Aorta (tissue), 5 donors: Measurements from ENCODE around the gene PSG2. TPM values are rescaled to one million over a fixed set of nuclear protein-coding genes. Genes with fewer than 3 reads are reported as not detected.
"Not testable (repeated sequence)": the region's sequence is repeated elsewhere in the genome, so short reads cannot be mapped to it uniquely, and the experiment has no call there.

Experiments used
- ATAC-seq: fragments of 200-7000 bp; cut with Tn5 transposase; one replicate; pipeline ENCODE4 v1.9.1; 2022; ENCODE audit warnings: moderate library complexity; ENCODE audit not compliant: low FRiP score
- DNase-seq, 2 donors: peaks; one replicate each; pipeline ENCODE4 v3.0.0-alpha.2; 2020
- H3K27ac ChIP-seq, 2 donors: one replicate each; pipeline ENCODE4 v1.5.1; 2013; ENCODE audit warnings: low read length in 2 of 2, mild to moderate bottlenecking in 2 of 2, moderate library complexity in 2 of 2, control low read depth in 1 of 2, inconsistent platforms in 1 of 2, low read depth in 1 of 2
- H3K27me3 ChIP-seq, 2 donors: one replicate each; pipeline ENCODE4 v1.6.1; 2013; ENCODE audit warnings: control low read depth in 1 of 2, low read length in 1 of 2, mild to moderate bottlenecking in 1 of 2, moderate library complexity in 1 of 2; ENCODE audit not compliant: insufficient read depth in 2 of 2, control insufficient read depth in 1 of 2
- H3K36me3 ChIP-seq, 2 donors: one replicate each; pipeline ENCODE4 v1.6.1; 2013; ENCODE audit warnings: control low read depth in 1 of 2, low read length in 1 of 2, mild to moderate bottlenecking in 1 of 2; ENCODE audit not compliant: insufficient read depth in 2 of 2, control insufficient read depth in 1 of 2
- H3K4me1 ChIP-seq, 2 donors: one replicate each; pipeline ENCODE4 v1.6.1; 2013; ENCODE audit warnings: low read length in 2 of 2, control low read depth in 1 of 2, mild to moderate bottlenecking in 1 of 2, moderate library complexity in 1 of 2; ENCODE audit not compliant: insufficient read depth in 2 of 2, control insufficient read depth in 1 of 2
- H3K4me3 ChIP-seq, 2 donors: one replicate each; pipeline ENCODE4 v1.5.1; 2013; ENCODE audit warnings: low read length in 2 of 2, control low read depth in 1 of 2, mild to moderate bottlenecking in 1 of 2
- H3K9me3 ChIP-seq: one replicate; pipeline ENCODE4 v1.6.1; 2013; ENCODE audit warnings: mild to moderate bottlenecking, low read length; ENCODE audit not compliant: control insufficient read depth
- WGBS, 2 donors: extraction: QIAGEN DNeasy Blood & Tissue Kit; methylation state at CpG; one replicate each; pipeline ENCODE4 v1.1.7; 2013; 5-methylcytosine and 5-hydroxymethylcytosine counted together
- intact Hi-C, 2 donors: fragments of 100-400 bp; cut with DNase I; formaldehyde crosslinking; loops; one replicate each; pipeline versions ENCODE4 v1.14.2 to v1.15.0; 2022
- polyA plus RNA-seq, 2 donors: library from polyadenylated mRNA; stranded (reverse); fragments of 200-250 nt; gene quantifications; one replicate each; pipeline ENCODE4 v1.2.3, GENCODE V29; 2013
- total RNA-seq, 2 donors: library from RNA; stranded (reverse); fragmentation: NEBNext Ultra II Directional; extraction: Animal tissue kit (Norgen Biotek cat#: 25700); gene quantifications; one replicate each; pipeline ENCODE4 v1.2.1, GENCODE V29; 2021
- donor health status: healthy with polysubstance abuse.
- donor health status: Bipolar disorder and iron deficiency.
- donor health status: DM: no; HTN: no; CAD: no.
- donor health status: DM: no; HTN: no; CAD: no.
- donor health status: DM: yes; HTN: yes; CAD: no.

The PSG2 gene
- total and polyA plus RNA-seq, 4 donors: not detected

GRCh38 chr19:43115548-43115947 is 33.0 kb upstream of the PSG2 start:
- ATAC-seq, DNase-seq, H3K36me3 ChIP-seq, H3K4me3 ChIP-seq, H3K4me1 ChIP-seq, H3K27ac ChIP-seq, intact Hi-C loops, H3K27me3 ChIP-seq, H3K9me3 ChIP-seq: not testable (repeated sequence)
- 36 to 38% methylated on average over 1 of the region's 1 CpG for WGBS, 2 donors

GRCh38 chr19:43115064-43115463 is 32.6 kb upstream of the PSG2 start:
- H3K4me3 ChIP-seq, DNase-seq, H3K36me3 ChIP-seq, H3K27ac ChIP-seq, H3K4me1 ChIP-seq, H3K9me3 ChIP-seq, H3K27me3 ChIP-seq, intact Hi-C loops, ATAC-seq: not testable (repeated sequence)

- intact Hi-C loops, H3K9me3 ChIP-seq, H3K4me1 ChIP-seq, H3K4me3 ChIP-seq, DNase-seq, H3K27ac ChIP-seq, H3K27me3 ChIP-seq, ATAC-seq, H3K36me3 ChIP-seq: not testable (repeated sequence)
- WGBS, 2 donors: 65 to 70% methylated on average over 2 of the region's 2 CpGs
Observed at GRCh38 chr19:43114626-43115025, 32.1 kb upstream of the PSG2 start.

GRCh38 chr19:43107401-43107800 is 24.9 kb upstream of the PSG2 start:
- H3K4me1 ChIP-seq, H3K4me3 ChIP-seq, ATAC-seq, H3K36me3 ChIP-seq, intact Hi-C loops, H3K27me3 ChIP-seq, DNase-seq, H3K27ac ChIP-seq, H3K9me3 ChIP-seq: not testable (repeated sequence)
- WGBS, 2 donors: 66 to 80% methylated on average over 1 of the region's 1 CpG

GRCh38 chr19:43105496-43105895 is 23.0 kb upstream of the PSG2 start:
- H3K36me3 ChIP-seq: no peaks in the 10 kb centered on the region
- WGBS, 2 donors: 71 to 72% methylated on average over 1 of the region's 1 CpG

GRCh38 chr19:43104215-43104850 is 21.8 kb upstream of the PSG2 start:
- H3K27me3 ChIP-seq, DNase-seq, H3K4me1 ChIP-seq, ATAC-seq, H3K27ac ChIP-seq, H3K9me3 ChIP-seq, H3K4me3 ChIP-seq, H3K36me3 ChIP-seq, intact Hi-C loops: not testable (repeated sequence)
- WGBS, 2 donors: 68 to 71% methylated on average over 2 of the region's 2 CpGs

More at GRCh38 chr19:43105496-43105895, 23.0 kb upstream of the PSG2 start:
- no peak overlapping the region for H3K4me3 ChIP-seq
- DNase-seq: no peak
- intact Hi-C loops: no loop called here
- no peaks in the 10 kb centered on the region for H3K4me1 ChIP-seq
- H3K9me3 ChIP-seq: peaks cover 2% of the 10 kb centered on the region
- ATAC-seq: no peak
- H3K27ac ChIP-seq: no peak overlapping the region
- H3K27me3 ChIP-seq: no peaks in the 10 kb centered on the region

- ATAC-seq: no peak
- DNase-seq: no peak
- Histone ChIP-seq H3K27ac (no peak overlapping the region), H3K36me3 (no peaks in the 10 kb centered on the region), H3K4me3 (no peak overlapping the region), H3K9me3 (peaks cover 2% of the 10 kb centered on the region), H3K27me3 (no peaks in the 10 kb centered on the region), H3K4me1 (no peaks in the 10 kb centered on the region)
- 68 to 71% methylated on average over 2 of the region's 2 CpGs for WGBS, 2 donors
- intact Hi-C loops: no loop called here
Observed at GRCh38 chr19:43101950-43102349, 19.4 kb upstream of the PSG2 start.

- H3K27ac ChIP-seq, intact Hi-C loops, H3K4me3 ChIP-seq, H3K36me3 ChIP-seq, H3K4me1 ChIP-seq, ATAC-seq, H3K27me3 ChIP-seq, H3K9me3 ChIP-seq, DNase-seq: not testable (repeated sequence)
Observed at GRCh38 chr19:43098416-43098815, 15.9 kb upstream of the PSG2 start.

GRCh38 chr19:43087702-43088340 is 5.3 kb upstream of the PSG2 start:
- not testable (repeated sequence) for ATAC-seq
- 46 to 48% methylated on average over 13 of the region's 13 CpGs for WGBS, 2 donors

More at GRCh38 chr19:43087702-43088340, 5.3 kb upstream of the PSG2 start:
- H3K27me3 ChIP-seq, H3K4me3 ChIP-seq, H3K4me1 ChIP-seq, H3K9me3 ChIP-seq, H3K36me3 ChIP-seq, H3K27ac ChIP-seq, intact Hi-C loops: not testable (repeated sequence)
- DNase-seq: peak in 1 of 2 donors; percentile 46
